ENCODE data around the gene CHD5. TPM values are rescaled to one million over a fixed set of nuclear protein-coding genes. Genes with fewer than 3 reads are reported as not detected.

CHD5 gene
- total RNA-seq, 2 donors from 2014 or later = under 0.01 to 2.1 TPM

GRCh38 chr1:6154525-6155319 lies 25.4 kb downstream of the CHD5 start:
- intact Hi-C loops (cut with DNase I) = no loop called here

GRCh38 chr1:6152882-6153281 lies 27.2 kb downstream of the CHD5 start:
- DNase-seq = no peak
- no peak for TF ChIP-seq POLR2A (IDR thresholded peaks at IDR 0.05)
- TF ChIP-seq, protein P1, sequence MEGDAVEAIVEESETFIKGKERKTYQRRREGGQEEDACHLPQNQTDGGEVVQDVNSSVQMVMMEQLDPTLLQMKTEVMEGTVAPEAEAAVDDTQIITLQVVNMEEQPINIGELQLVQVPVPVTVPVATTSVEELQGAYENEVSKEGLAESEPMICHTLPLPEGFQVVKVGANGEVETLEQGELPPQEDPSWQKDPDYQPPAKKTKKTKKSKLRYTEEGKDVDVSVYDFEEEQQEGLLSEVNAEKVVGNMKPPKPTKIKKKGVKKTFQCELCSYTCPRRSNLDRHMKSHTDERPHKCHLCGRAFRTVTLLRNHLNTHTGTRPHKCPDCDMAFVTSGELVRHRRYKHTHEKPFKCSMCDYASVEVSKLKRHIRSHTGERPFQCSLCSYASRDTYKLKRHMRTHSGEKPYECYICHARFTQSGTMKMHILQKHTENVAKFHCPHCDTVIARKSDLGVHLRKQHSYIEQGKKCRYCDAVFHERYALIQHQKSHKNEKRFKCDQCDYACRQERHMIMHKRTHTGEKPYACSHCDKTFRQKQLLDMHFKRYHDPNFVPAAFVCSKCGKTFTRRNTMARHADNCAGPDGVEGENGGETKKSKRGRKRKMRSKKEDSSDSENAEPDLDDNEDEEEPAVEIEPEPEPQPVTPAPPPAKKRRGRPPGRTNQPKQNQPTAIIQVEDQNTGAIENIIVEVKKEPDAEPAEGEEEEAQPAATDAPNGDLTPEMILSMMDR (IDR thresholded peaks at IDR 0.05) = no peak
- H3K27me3 ChIP-seq = peaks cover 0 to 10% of the 10 kb centered on the region in 2 donors
- no peaks in the 10 kb centered on the region for H3K36me3 ChIP-seq (replicated peaks in 1 of 2; ENCODE audit: insufficient read depth in 1 of 2, low read depth in 2 of 2)
- H3K4me1 ChIP-seq = no peaks in the 10 kb centered on the region
- WGBS, 2 donors = 66 to 73% methylated on average over 6 to 7 of the region's 7 CpGs
- ATAC-seq = no peak
- no peaks in the 10 kb centered on the region for H3K9me3 ChIP-seq
- H3K27ac ChIP-seq = no peak overlapping the region
- no peak overlapping the region for H3K4me3 ChIP-seq
- intact Hi-C loops (cut with DNase I) = no loop called here

More at GRCh38 chr1:6154525-6155319, 25.4 kb downstream of the CHD5 start:
- Histone ChIP-seq H3K4me1 (no peaks in the 10 kb centered on the region), H3K9me3 (no peaks in the 10 kb centered on the region), H3K36me3 (replicated peaks in 1 of 2; ENCODE audit: insufficient read depth in 1 of 2, low read depth in 2 of 2) (no peaks in the 10 kb centered on the region), H3K27ac (no peak overlapping the region), H3K4me3 (no peak overlapping the region), H3K27me3 (no peaks in the 10 kb centered on the region)
- ATAC-seq (no peak), DNase-seq (no peak)
- 60 to 70% methylated on average over 7 to 26 of the region's 26 CpGs for WGBS, 2 donors
- no peak for TF ChIP-seq POLR2A (IDR thresholded peaks at IDR 0.05)
- TF ChIP-seq, protein P1 (IDR thresholded peaks at IDR 0.05) = no peak

DNA sequence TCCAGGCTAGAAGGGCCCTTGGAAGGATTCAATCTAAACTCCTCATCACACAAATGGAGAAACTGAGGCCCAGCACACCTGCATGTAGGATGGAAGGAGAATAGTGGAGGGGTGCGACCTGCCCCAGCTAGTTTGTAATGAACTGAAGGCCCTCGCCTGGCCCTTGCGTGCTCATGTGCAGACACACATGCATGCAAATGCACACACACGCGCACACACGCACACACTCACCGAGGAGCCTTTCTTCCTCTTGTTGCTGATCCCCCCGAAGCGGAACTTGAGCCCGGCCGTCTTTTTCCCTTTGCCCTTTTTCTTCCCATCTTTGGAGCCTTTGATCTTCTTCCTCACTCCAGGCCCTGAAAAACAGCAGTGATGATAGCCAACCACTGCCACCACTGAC lies 27.9 kb downstream of the CHD5 start:
- no peak for DNase-seq
- WGBS, 2 donors = 71 to 78% methylated on average over 11 of the region's 11 CpGs
- intact Hi-C loops (cut with DNase I) = no loop called here

GRCh38 chr1:6151291-6151822 lies 28.8 kb downstream of the CHD5 start:
- WGBS, 2 donors = 80 to 82% methylated on average over 6 to 8 of the region's 9 CpGs
- no peaks in the 10 kb centered on the region for H3K9me3 ChIP-seq
- intact Hi-C loops (cut with DNase I) = no loop called here

More for the DNA sequence above, 27.9 kb downstream of the CHD5 start:
- TF ChIP-seq, protein P1 (IDR thresholded peaks at IDR 0.05) = no peak
- no peak for TF ChIP-seq POLR2A (IDR thresholded peaks at IDR 0.05)
- no peak for ATAC-seq
- Histone ChIP-seq H3K27me3 (peaks cover 0 to 12% of the 10 kb centered on the region in 2 donors), H3K4me1 (no peaks in the 10 kb centered on the region), H3K27ac (no peak overlapping the region), H3K4me3 (no peak overlapping the region), H3K36me3 (replicated peaks in 1 of 2; ENCODE audit: insufficient read depth in 1 of 2, low read depth in 2 of 2) (no peaks in the 10 kb centered on the region), H3K9me3 (no peaks in the 10 kb centered on the region)

More at GRCh38 chr1:6151291-6151822, 28.8 kb downstream of the CHD5 start:
- no peak for DNase-seq
- no peaks in the 10 kb centered on the region for H3K36me3 ChIP-seq (replicated peaks in 1 of 2; ENCODE audit: insufficient read depth in 1 of 2, low read depth in 2 of 2)
- no peak overlapping the region for H3K27ac ChIP-seq
- no peak for ATAC-seq
- no peak overlapping the region for H3K4me3 ChIP-seq
- H3K27me3 ChIP-seq = peaks cover 0 to 12% of the 10 kb centered on the region in 2 donors
- TF ChIP-seq, protein P1 (IDR thresholded peaks at IDR 0.05) = no peak
- TF ChIP-seq POLR2A (IDR thresholded peaks at IDR 0.05) = no peak
- H3K4me1 ChIP-seq = no peaks in the 10 kb centered on the region
